ENCODE measurements around the gene SORBS1. TPM values are rescaled to one million over a fixed set of nuclear protein-coding genes. Genes with fewer than 3 reads are reported as not detected.

Gene SORBS1
- total RNA-seq, 1 experiment from 2014 or later = 39.9 TPM

- no peak for ATAC-seq
- DNase-seq (ENCODE audit: low spot score) = no peak
- Mint-ChIP-seq H3K36me3 (peaks cover 8% of the 10 kb centered on the region), H3K9me3 (no peaks in the 10 kb centered on the region), H3K4me3 (no peak overlapping the region), H3K4me1 (no peaks in the 10 kb centered on the region), H3K27ac (peak overlapping the region; percentile 85; the same call in 1 of the 2 replicates), H3K27me3 (ENCODE audit: low read depth) (no peaks in the 10 kb centered on the region)
- ChIA-PET POLR2A (no interaction called here), CTCF (interaction anchor here (0.9 to 2.9 kb wide), 4 partner anchors 8 to 426 kb away, joined by 4 to 12 read pairs (median 8); no protein-coding TSS in a partner anchor)
- TF ChIP-seq, protein P1, sequence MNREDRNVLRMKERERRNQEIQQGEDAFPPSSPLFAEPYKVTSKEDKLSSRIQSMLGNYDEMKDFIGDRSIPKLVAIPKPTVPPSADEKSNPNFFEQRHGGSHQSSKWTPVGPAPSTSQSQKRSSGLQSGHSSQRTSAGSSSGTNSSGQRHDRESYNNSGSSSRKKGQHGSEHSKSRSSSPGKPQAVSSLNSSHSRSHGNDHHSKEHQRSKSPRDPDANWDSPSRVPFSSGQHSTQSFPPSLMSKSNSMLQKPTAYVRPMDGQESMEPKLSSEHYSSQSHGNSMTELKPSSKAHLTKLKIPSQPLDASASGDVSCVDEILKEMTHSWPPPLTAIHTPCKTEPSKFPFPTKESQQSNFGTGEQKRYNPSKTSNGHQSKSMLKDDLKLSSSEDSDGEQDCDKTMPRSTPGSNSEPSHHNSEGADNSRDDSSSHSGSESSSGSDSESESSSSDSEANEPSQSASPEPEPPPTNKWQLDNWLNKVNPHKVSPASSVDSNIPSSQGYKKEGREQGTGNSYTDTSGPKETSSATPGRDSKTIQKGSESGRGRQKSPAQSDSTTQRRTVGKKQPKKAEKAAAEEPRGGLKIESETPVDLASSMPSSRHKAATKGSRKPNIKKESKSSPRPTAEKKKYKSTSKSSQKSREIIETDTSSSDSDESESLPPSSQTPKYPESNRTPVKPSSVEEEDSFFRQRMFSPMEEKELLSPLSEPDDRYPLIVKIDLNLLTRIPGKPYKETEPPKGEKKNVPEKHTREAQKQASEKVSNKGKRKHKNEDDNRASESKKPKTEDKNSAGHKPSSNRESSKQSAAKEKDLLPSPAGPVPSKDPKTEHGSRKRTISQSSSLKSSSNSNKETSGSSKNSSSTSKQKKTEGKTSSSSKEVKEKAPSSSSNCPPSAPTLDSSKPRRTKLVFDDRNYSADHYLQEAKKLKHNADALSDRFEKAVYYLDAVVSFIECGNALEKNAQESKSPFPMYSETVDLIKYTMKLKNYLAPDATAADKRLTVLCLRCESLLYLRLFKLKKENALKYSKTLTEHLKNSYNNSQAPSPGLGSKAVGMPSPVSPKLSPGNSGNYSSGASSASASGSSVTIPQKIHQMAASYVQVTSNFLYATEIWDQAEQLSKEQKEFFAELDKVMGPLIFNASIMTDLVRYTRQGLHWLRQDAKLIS (CRISPR knock-in tag; IDR thresholded peaks at IDR 0.05; ENCODE audit: borderline replicate concordance) = no peak
- no peak for TF ChIP-seq PRRX2 (CRISPR knock-in tag; IDR thresholded peaks at IDR 0.05)
- TF ChIP-seq RORB (CRISPR knock-in tag; IDR thresholded peaks at IDR 0.05) = no peak
- no peak for TF ChIP-seq TP53 (CRISPR knock-in tag; IDR thresholded peaks at IDR 0.05)
- TF ChIP-seq ZNF138 (CRISPR knock-in tag; conservative IDR thresholded peaks at IDR 0.05) = no peak
- no peak for TF ChIP-seq E2F5 (CRISPR knock-in tag; IDR thresholded peaks at IDR 0.05)
- TF ChIP-seq MLX (CRISPR knock-in tag; IDR thresholded peaks at IDR 0.05) = no peak
- TF ChIP-seq ZNF425 (CRISPR knock-in tag; conservative IDR thresholded peaks at IDR 0.05) = no peak
- TF ChIP-seq, protein P2, sequence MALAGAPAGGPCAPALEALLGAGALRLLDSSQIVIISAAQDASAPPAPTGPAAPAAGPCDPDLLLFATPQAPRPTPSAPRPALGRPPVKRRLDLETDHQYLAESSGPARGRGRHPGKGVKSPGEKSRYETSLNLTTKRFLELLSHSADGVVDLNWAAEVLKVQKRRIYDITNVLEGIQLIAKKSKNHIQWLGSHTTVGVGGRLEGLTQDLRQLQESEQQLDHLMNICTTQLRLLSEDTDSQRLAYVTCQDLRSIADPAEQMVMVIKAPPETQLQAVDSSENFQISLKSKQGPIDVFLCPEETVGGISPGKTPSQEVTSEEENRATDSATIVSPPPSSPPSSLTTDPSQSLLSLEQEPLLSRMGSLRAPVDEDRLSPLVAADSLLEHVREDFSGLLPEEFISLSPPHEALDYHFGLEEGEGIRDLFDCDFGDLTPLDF (CRISPR knock-in tag; IDR thresholded peaks at IDR 0.05) = no peak
- TF ChIP-seq IRF2 (CRISPR knock-in tag; IDR thresholded peaks at IDR 0.05; ENCODE audit: borderline replicate concordance, low read depth) = no peak
- TF ChIP-seq NFATC4 (CRISPR knock-in tag; IDR thresholded peaks at IDR 0.05) = no peak
- no peak for TF ChIP-seq JAZF1 (CRISPR knock-in tag; IDR thresholded peaks at IDR 0.05)
- TF ChIP-seq, protein P3, sequence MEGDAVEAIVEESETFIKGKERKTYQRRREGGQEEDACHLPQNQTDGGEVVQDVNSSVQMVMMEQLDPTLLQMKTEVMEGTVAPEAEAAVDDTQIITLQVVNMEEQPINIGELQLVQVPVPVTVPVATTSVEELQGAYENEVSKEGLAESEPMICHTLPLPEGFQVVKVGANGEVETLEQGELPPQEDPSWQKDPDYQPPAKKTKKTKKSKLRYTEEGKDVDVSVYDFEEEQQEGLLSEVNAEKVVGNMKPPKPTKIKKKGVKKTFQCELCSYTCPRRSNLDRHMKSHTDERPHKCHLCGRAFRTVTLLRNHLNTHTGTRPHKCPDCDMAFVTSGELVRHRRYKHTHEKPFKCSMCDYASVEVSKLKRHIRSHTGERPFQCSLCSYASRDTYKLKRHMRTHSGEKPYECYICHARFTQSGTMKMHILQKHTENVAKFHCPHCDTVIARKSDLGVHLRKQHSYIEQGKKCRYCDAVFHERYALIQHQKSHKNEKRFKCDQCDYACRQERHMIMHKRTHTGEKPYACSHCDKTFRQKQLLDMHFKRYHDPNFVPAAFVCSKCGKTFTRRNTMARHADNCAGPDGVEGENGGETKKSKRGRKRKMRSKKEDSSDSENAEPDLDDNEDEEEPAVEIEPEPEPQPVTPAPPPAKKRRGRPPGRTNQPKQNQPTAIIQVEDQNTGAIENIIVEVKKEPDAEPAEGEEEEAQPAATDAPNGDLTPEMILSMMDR (IDR thresholded peaks at IDR 0.05) = no peak
- no peak for TF ChIP-seq NR2C2 (CRISPR knock-in tag; IDR thresholded peaks at IDR 0.05)
- no peak for TF ChIP-seq ELF4 (CRISPR knock-in tag; IDR thresholded peaks at IDR 0.05; ENCODE audit: low read depth)
- TF ChIP-seq, protein P4, sequence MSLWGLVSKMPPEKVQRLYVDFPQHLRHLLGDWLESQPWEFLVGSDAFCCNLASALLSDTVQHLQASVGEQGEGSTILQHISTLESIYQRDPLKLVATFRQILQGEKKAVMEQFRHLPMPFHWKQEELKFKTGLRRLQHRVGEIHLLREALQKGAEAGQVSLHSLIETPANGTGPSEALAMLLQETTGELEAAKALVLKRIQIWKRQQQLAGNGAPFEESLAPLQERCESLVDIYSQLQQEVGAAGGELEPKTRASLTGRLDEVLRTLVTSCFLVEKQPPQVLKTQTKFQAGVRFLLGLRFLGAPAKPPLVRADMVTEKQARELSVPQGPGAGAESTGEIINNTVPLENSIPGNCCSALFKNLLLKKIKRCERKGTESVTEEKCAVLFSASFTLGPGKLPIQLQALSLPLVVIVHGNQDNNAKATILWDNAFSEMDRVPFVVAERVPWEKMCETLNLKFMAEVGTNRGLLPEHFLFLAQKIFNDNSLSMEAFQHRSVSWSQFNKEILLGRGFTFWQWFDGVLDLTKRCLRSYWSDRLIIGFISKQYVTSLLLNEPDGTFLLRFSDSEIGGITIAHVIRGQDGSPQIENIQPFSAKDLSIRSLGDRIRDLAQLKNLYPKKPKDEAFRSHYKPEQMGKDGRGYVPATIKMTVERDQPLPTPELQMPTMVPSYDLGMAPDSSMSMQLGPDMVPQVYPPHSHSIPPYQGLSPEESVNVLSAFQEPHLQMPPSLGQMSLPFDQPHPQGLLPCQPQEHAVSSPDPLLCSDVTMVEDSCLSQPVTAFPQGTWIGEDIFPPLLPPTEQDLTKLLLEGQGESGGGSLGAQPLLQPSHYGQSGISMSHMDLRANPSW (CRISPR knock-in tag; conservative IDR thresholded peaks at IDR 0.05; ENCODE audit: low read depth) = no peak
- TF ChIP-seq, protein P5, sequence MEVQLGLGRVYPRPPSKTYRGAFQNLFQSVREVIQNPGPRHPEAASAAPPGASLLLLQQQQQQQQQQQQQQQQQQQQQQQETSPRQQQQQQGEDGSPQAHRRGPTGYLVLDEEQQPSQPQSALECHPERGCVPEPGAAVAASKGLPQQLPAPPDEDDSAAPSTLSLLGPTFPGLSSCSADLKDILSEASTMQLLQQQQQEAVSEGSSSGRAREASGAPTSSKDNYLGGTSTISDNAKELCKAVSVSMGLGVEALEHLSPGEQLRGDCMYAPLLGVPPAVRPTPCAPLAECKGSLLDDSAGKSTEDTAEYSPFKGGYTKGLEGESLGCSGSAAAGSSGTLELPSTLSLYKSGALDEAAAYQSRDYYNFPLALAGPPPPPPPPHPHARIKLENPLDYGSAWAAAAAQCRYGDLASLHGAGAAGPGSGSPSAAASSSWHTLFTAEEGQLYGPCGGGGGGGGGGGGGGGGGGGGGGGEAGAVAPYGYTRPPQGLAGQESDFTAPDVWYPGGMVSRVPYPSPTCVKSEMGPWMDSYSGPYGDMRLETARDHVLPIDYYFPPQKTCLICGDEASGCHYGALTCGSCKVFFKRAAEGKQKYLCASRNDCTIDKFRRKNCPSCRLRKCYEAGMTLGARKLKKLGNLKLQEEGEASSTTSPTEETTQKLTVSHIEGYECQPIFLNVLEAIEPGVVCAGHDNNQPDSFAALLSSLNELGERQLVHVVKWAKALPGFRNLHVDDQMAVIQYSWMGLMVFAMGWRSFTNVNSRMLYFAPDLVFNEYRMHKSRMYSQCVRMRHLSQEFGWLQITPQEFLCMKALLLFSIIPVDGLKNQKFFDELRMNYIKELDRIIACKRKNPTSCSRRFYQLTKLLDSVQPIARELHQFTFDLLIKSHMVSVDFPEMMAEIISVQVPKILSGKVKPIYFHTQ (CRISPR knock-in tag; IDR thresholded peaks at IDR 0.05) = no peak
- no peak for TF ChIP-seq OVOL2 (CRISPR knock-in tag; IDR thresholded peaks at IDR 0.05; ENCODE audit: borderline replicate concordance)
- no peak for TF ChIP-seq CREM (CRISPR knock-in tag; IDR thresholded peaks at IDR 0.05)
Observed at GRCh38 chr10:95438781-95439180, 122.4 kb downstream of the SORBS1 start.

All from WTC11 (cell line).